ENCODE measurements around the gene LRRC46.

Gene LRRC46

GRCh38 chr17:47831003-47831933 lies at the start of gene LRRC46, which contains the start of gene MRPL10:
LRRC46 (plus strand) TSS chr17:47831670; CDS start chr17:47831990, 320 bp downstream.
MRPL10 (minus strand) TSS chr17:47831541; CDS start chr17:47831511, 30 bp downstream.
- no peak for FAIRE-seq

GRCh38 chr17:47785538-47786123 lies 45.8 kb upstream of the LRRC46 start:
- no peak for FAIRE-seq

- no peak for FAIRE-seq
These were observed 41.6 kb upstream of the LRRC46 start for GRCh38 chr17:47789611-47790561.

GRCh38 chr17:47791025-47791424 lies 40.4 kb upstream of the LRRC46 start:
- no peak for FAIRE-seq

GRCh38 chr17:47792457-47792856 lies 39.0 kb upstream of the LRRC46 start:
- FAIRE-seq, result no peak

- no peak for FAIRE-seq
These were observed 38.5 kb upstream of the LRRC46 start for GRCh38 chr17:47792979-47793378.

GRCh38 chr17:47797797-47798196 lies 33.7 kb upstream of the LRRC46 start:
- FAIRE-seq, result no peak

- FAIRE-seq, result no peak
These were observed 30.8 kb upstream of the LRRC46 start for GRCh38 chr17:47800686-47801085.

- no peak for FAIRE-seq
These were observed 30.2 kb upstream of the LRRC46 start for GRCh38 chr17:47801176-47801765.

GRCh38 chr17:47801906-47802305 lies 29.6 kb upstream of the LRRC46 start:
- no peak for FAIRE-seq

- no peak for FAIRE-seq
These were observed 29.0 kb upstream of the LRRC46 start for GRCh38 chr17:47802341-47803022.

GRCh38 chr17:47803201-47803600 lies 28.3 kb upstream of the LRRC46 start:
- FAIRE-seq, result no peak

- no peak for FAIRE-seq
These were observed 27.7 kb upstream of the LRRC46 start for GRCh38 chr17:47803751-47804150.

- no peak for FAIRE-seq
These were observed 27.0 kb upstream of the LRRC46 start for GRCh38 chr17:47804461-47804860.

- no peak for FAIRE-seq
These were observed 25.2 kb upstream of the LRRC46 start for GRCh38 chr17:47806026-47806912.

- FAIRE-seq, result no peak
These were observed 24.6 kb upstream of the LRRC46 start for GRCh38 chr17:47806913-47807255.

GRCh38 chr17:47807421-47807820 lies 24.0 kb upstream of the LRRC46 start:
- no peak for FAIRE-seq

GRCh38 chr17:47808036-47808829 lies 23.2 kb upstream of the LRRC46 start:
- no peak for FAIRE-seq

GRCh38 chr17:47808830-47809480 lies 22.5 kb upstream of the LRRC46 start:
- FAIRE-seq, result no peak
